Common myeloid progenitor, CD34-positive (primary cell): ENCODE data around the gene ACE.

Experiments used
- CTCF ChIA-PET: fragments of 350-600 bp; sonication (Branson Sonifier 250); formaldehyde crosslinking; loops from one replicate; lab custom pipeline; 2021; ENCODE audit warnings: antibody characterized with exemption; lab: Charles Lee
- POLR2A ChIA-PET: fragments of 350-600 bp; sonication (Branson Sonifier 250); formaldehyde crosslinking; loops from one replicate; lab custom pipeline; 2021; ENCODE audit warnings: antibody characterized with exemption; lab: Charles Lee
- DNase-seq, 3 donors: peaks; one replicate each; pipeline versions ENCODE4 v3.0.0 to v3.0.0-alpha.2; 2013
- H3K27ac ChIP-seq, 2 experiments: 1 replicate in 1 of 2; 2 replicates in 1 of 2; pipeline ENCODE4 v1.7.0; 2013; ENCODE audit warnings: inconsistent platforms in 2 of 2, low read length in 2 of 2, mild to moderate bottlenecking in 2 of 2, low read depth in 1 of 2, moderate library complexity in 1 of 2; ENCODE audit not compliant: severe bottlenecking in 2 of 2, insufficient read depth in 1 of 2, poor library complexity in 1 of 2
- H3K27me3 ChIP-seq, 5 experiments: replicated peaks in 2 of 5; 1 replicate in 3 of 5; 2 replicates in 2 of 5; pipeline versions ENCODE4 v1.6.1 to v1.7.0; 2013; ENCODE audit warnings: low read length in 4 of 5, mild to moderate bottlenecking in 2 of 5, moderate library complexity in 2 of 5, inconsistent platforms in 1 of 5; ENCODE audit not compliant: insufficient read depth in 5 of 5, control insufficient read depth in 4 of 5
- H3K36me3 ChIP-seq, 4 experiments: 1 replicate in 2 of 4; 2 replicates in 2 of 4; pipeline versions ENCODE4 v1.6.1 to v1.7.0; 2013; ENCODE audit warnings: low read length in 3 of 4, control low read depth in 1 of 4, mild to moderate bottlenecking in 1 of 4; ENCODE audit not compliant: control insufficient read depth in 4 of 4, insufficient read depth in 4 of 4
- H3K4me1 ChIP-seq, 4 experiments: 1 replicate in 3 of 4; 2 replicates in 1 of 4; pipeline versions ENCODE4 v1.6.1 to v1.7.1; 2013; ENCODE audit warnings: low read length in 3 of 4, mild to moderate bottlenecking in 3 of 4, control low read depth in 1 of 4, inconsistent platforms in 1 of 4, moderate library complexity in 1 of 4; ENCODE audit not compliant: control insufficient read depth in 4 of 4, insufficient read depth in 4 of 4; ENCODE audit errors: control extremely low read depth in 1 of 4
- H3K4me3 ChIP-seq, 7 experiments: 1 replicate in 4 of 7; 2 replicates in 3 of 7; pipeline versions ENCODE4 v1.5.1 to v1.7.0; 2013; ENCODE audit warnings: mild to moderate bottlenecking in 7 of 7, low read length in 6 of 7, moderate library complexity in 6 of 7, inconsistent platforms in 2 of 7, low read depth in 2 of 7, control low read depth in 1 of 7; ENCODE audit not compliant: insufficient read depth in 4 of 7, control insufficient read depth in 1 of 7; ENCODE audit errors: extremely low read depth in 1 of 7
- H3K9me3 ChIP-seq, 5 experiments: 1 replicate in 4 of 5; 2 replicates in 1 of 5; pipeline versions ENCODE4 v1.6.1 to v1.7.1; 2013; ENCODE audit warnings: low read length in 4 of 5, mild to moderate bottlenecking in 2 of 5, inconsistent platforms in 1 of 5, low read depth in 1 of 5, moderate library complexity in 1 of 5; ENCODE audit not compliant: control insufficient read depth in 4 of 5, insufficient read depth in 2 of 5; ENCODE audit errors: control extremely low read depth in 1 of 5
- WGBS: methylation state at CpG from one replicate; pipeline ENCODE4 v1.1.5; 2013; ENCODE audit not compliant: insufficient coverage; 5-methylcytosine and 5-hydroxymethylcytosine counted together

The ACE gene

DNA sequence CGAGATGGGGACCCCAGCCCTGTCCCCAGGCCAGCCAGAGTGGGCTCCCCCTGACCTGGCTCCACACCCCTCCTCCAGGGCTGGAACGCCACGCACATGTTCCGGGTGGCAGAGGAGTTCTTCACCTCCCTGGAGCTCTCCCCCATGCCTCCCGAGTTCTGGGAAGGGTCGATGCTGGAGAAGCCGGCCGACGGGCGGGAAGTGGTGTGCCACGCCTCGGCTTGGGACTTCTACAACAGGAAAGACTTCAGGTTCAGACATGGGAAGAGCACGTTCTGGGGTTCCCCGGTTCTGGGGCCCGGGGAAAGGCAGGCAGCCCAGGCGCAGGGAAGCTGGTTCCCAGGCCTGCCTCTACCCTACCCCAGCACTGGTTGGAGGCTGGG is 4.6 kb downstream of the ACE start:
- Histone ChIP-seq H3K4me3 (no peak overlapping the region), H3K27me3 (peaks cover 0 to 7% (median 0%) of the 10 kb centered on the region in 5 experiments), H3K9me3 (no peaks in the 10 kb centered on the region), H3K4me1 (peaks cover 0 to 24% (median 17%) of the 10 kb centered on the region in 4 experiments), H3K36me3 (peaks cover 0 to 11% (median 0%) of the 10 kb centered on the region in 4 experiments), H3K27ac (no peak overlapping the region)
- ChIA-PET POLR2A (no interaction called here), CTCF (interaction anchor here (1.1 to 13.8 kb wide), 5 partner anchors 21 to 130 kb away, joined by 4 to 562 read pairs (median 28); partner anchors contain the start of gene CYB561)
- 94% methylated on average over 14 of the region's 16 CpGs for WGBS
- DNase-seq, result no peak

DNA sequence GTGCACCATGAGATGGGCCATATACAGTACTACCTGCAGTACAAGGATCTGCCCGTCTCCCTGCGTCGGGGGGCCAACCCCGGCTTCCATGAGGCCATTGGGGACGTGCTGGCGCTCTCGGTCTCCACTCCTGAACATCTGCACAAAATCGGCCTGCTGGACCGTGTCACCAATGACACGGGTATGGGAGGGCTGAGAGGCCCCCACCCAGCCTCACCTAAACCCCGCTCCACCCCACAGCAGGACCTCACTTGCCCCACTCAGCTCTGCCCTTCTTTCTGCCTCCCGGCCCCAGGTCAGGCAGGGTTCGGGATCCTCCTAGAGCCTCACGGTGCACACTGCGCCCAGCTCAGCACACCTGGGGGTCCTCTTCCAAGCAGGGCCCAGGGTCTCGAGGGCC is 5.6 kb downstream of the ACE start:
- Histone ChIP-seq H3K27ac (no peak overlapping the region), H3K36me3 (peaks cover 0 to 11% (median 0%) of the 10 kb centered on the region in 4 experiments), H3K4me1 (peaks cover 0 to 20% (median 14%) of the 10 kb centered on the region in 4 experiments), H3K27me3 (peaks cover 0 to 5% (median 0%) of the 10 kb centered on the region in 5 experiments), H3K4me3 (no peak overlapping the region), H3K9me3 (no peaks in the 10 kb centered on the region)
- CTCF ChIA-PET, result interaction anchor here (1.1 to 13.8 kb wide), 4 partner anchors 20 to 47 kb away, joined by 4 to 562 read pairs (median 29); partner anchors contain the start of gene CYB561
- no peak for DNase-seq
- POLR2A ChIA-PET, result no interaction called here
- 92% methylated on average over 15 of the region's 16 CpGs for WGBS

DNA sequence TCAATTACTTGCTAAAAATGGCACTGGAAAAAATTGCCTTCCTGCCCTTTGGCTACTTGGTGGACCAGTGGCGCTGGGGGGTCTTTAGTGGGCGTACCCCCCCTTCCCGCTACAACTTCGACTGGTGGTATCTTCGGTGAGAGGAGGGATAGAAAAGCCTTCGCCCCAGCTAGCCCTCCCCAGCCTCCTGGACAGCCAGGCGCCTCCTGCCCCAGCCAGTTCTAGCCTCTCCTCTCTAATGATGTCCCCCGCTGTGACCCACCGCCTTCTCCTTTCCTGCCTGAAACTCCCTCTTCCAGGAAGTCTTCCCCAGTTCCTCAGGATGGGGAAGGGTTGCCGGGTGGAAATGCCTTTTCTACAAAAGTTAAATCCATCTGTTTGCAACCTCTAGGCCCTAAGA is 6.2 kb downstream of the ACE start:
- CTCF ChIA-PET, result interaction anchor here (13.8 kb wide), 1 partner anchor 48 kb away, joined by 562 read pairs; the partner anchor contains the start of gene CYB561
- H3K4me3 ChIP-seq, result no peak overlapping the region
- H3K27ac ChIP-seq, result no peak overlapping the region
- peaks cover 0 to 11% (median 0%) of the 10 kb centered on the region in 4 experiments for H3K36me3 ChIP-seq
- WGBS, result 93% methylated on average over 8 of the region's 10 CpGs
- H3K27me3 ChIP-seq, result no peaks in the 10 kb centered on the region
- H3K9me3 ChIP-seq, result no peaks in the 10 kb centered on the region
- POLR2A ChIA-PET, result no interaction called here
- H3K4me1 ChIP-seq, result peaks cover 0 to 14% (median 9%) of the 10 kb centered on the region in 4 experiments
- no peak for DNase-seq

DNA sequence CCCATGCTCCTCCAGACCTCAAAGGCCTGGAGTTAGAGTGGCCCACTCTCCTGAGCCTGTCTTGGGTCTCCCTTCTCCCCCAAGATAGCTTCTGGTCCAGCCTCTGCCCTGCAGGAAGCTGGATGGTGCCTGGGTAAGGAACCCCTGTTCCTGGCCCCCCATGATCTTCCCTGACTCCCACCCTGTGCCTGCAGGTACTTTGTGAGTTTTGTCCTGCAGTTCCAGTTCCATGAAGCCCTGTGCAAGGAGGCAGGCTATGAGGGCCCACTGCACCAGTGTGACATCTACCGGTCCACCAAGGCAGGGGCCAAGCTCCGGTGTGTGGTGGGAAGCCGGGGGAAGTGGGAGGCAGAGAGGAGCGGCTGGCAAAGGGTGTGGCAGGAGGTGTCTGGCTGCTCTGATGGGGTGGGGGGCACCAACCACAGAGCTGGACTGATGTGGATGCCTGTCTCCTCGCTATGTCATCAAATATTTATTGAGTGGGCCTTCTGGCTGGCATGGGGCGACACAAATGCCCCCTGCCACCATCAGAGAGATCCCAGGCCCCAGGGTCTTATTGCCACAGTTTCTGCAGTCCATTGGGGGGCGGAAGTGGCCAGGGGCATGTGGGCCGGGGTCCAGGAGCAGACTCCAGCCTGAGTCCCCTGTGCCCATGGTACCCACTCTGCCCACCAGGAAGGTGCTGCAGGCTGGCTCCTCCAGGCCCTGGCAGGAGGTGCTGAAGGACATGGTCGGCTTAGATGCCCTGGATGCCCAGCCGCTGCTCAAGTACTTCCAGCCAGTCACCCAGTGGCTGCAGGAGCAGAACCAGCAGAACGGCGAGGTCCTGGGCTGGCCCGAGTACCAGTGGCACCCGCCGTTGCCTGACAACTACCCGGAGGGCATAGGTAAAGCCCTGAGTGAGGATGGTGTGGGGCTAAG is 7.1 kb downstream of the ACE start:
- Histone ChIP-seq H3K9me3 (no peaks in the 10 kb centered on the region), H3K36me3 (peaks cover 0 to 11% (median 0%) of the 10 kb centered on the region in 4 experiments), H3K27ac (no peak overlapping the region), H3K27me3 (no peaks in the 10 kb centered on the region), H3K4me3 (no peak overlapping the region), H3K4me1 (peaks cover 0 to 6% (median 1%) of the 10 kb centered on the region in 4 experiments)
- 98% methylated on average over 14 of the region's 16 CpGs for WGBS
- POLR2A ChIA-PET, result no interaction called here
- CTCF ChIA-PET, result interaction anchor here (13.8 kb wide), 1 partner anchor 49 kb away, joined by 562 read pairs; the partner anchor contains the start of gene CYB561
- DNase-seq, result no peak

DNA sequence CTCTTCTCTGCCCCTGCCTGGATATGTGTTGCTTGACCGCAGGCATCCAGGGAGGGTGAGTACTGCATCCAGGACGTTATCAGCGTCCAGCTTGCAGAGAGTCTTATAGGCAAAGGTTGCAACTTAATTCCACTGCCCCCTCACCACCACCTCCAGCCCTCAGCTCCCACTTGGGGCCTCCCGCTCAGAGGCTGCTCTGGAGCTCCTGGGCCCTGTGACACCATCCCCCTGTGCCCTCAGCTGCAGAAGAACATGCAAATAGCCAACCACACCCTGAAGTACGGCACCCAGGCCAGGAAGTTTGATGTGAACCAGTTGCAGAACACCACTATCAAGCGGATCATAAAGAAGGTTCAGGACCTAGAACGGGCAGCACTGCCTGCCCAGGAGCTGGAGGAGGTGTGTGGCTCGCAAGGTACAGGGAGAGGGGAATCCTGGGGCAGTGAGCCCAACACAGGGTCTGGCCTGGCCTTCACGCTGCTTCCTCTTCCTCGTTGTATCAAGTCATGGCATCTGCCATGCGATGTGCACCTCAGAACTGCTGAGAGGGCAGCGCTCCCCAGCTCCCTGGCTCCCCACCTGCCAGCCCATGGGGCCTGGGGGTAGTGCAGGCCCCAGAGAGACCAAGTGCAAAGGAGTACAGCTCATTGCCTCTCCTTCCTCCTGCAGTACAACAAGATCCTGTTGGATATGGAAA is 9.6 kb downstream of the ACE start:
- Histone ChIP-seq H3K27ac (no peak overlapping the region), H3K9me3 (no peaks in the 10 kb centered on the region), H3K4me1 (no peaks in the 10 kb centered on the region), H3K4me3 (no peak overlapping the region), H3K27me3 (no peaks in the 10 kb centered on the region), H3K36me3 (peaks cover 0 to 16% (median 0%) of the 10 kb centered on the region in 4 experiments)
- no peak for DNase-seq
- CTCF ChIA-PET, result interaction anchor here (0.8 to 3.0 kb wide), 7 partner anchors 8 to 80 kb away, joined by 3 to 23 read pairs (median 5); no protein-coding TSS in a partner anchor
- 97% methylated on average over 6 of the region's 12 CpGs for WGBS
- POLR2A ChIA-PET, result no interaction called here

DNA sequence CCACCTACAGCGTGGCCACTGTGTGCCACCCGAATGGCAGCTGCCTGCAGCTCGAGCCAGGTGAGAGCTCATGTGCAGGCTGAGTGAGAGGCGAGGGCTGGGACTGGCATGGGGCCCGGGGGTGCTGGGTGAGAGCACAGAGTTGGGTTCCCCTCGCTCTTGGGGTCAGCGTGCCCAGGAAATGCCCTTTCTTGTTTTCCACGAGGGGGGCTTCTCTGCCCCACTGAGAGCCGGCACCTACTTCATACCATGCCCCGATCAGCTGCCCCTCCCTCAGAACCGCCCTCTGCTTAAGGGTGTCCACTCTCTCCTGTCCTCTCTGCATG is 10.1 kb downstream of the ACE start:
- Histone ChIP-seq H3K9me3 (no peaks in the 10 kb centered on the region), H3K4me1 (no peaks in the 10 kb centered on the region), H3K27me3 (no peaks in the 10 kb centered on the region), H3K27ac (no peak overlapping the region), H3K36me3 (peaks cover 0 to 16% (median 0%) of the 10 kb centered on the region in 4 experiments), H3K4me3 (no peak overlapping the region)
- DNase-seq, result no peak
- 98% methylated on average over 8 of the region's 11 CpGs for WGBS
- CTCF ChIA-PET, result interaction anchor here (0.8 to 3.0 kb wide), 8 partner anchors 8 to 81 kb away, joined by 3 to 23 read pairs (median 4); partner anchors contain the start of gene CYB561
- POLR2A ChIA-PET, result no interaction called here
